GM10847 (cell line): ENCODE results near the gene SOX15.

Experiments
- POLR2A ChIP-seq: IDR thresholded peaks from 2 replicates; pipeline ENCODE4 v1.6.1; 2011; ENCODE audit not compliant: insufficient read length; ENCODE audit errors: extremely low read depth

Gene SOX15

GRCh38 chr17:7614425-7615264, 24.8 kb upstream of the SOX15 start, which contains the start of gene FXR2:
Gene FXR2 (minus strand): TSS chr17:7614897. CDS start chr17:7614532, 365 bp downstream.
- peak; percentile 52 for TF ChIP-seq POLR2A

DNA sequence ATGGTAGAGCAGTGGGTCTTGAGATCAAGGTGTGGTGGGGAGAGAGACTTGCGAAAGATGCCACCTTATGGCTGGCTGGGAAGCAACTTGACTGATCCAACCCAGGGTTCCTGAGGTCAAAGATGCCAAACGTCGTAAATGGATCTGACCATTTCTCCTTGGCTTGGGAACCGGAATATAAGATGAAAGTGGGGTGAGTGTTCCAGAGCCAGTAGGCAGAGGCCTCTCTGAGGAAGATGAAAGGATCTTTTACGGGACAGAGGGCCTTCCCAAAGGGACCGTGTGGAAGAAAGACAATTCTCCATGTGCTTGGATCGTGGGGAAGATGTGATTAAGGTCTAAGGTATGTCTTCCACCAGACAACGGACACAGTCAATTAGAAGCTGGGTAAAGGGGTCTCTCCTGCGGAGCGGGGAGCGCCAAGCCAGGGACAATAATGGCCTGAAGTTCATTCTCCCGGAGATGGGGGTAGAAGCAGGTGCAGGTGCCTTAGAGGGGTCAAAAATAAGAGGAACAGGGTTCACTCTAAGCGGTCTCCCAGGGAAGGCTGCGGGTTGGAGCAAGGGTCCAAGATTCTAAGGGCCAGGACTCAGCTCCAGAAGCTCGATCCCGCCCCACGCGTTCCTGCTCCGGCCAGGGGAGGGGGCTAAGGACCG, 24.0 kb upstream of the SOX15 start:
- no peak for TF ChIP-seq POLR2A

DNA sequence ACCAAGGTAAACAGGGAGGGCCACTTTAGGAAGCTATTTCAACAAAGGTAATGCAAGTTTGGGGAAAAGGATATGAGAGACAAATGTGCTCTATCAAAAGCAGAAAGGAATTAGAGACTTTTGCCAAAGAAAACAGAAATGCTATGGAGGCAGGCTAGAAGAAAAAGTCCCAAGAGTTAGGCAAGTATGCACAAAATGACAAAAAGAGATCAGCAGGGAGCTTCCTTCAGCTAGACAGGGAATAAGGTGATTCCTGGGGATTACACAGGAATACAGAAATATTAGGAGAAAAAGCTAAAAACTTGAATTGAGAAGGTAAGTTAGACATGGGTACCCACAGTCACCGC, 22.4 kb upstream of the SOX15 start:
- no peak for TF ChIP-seq POLR2A

DNA sequence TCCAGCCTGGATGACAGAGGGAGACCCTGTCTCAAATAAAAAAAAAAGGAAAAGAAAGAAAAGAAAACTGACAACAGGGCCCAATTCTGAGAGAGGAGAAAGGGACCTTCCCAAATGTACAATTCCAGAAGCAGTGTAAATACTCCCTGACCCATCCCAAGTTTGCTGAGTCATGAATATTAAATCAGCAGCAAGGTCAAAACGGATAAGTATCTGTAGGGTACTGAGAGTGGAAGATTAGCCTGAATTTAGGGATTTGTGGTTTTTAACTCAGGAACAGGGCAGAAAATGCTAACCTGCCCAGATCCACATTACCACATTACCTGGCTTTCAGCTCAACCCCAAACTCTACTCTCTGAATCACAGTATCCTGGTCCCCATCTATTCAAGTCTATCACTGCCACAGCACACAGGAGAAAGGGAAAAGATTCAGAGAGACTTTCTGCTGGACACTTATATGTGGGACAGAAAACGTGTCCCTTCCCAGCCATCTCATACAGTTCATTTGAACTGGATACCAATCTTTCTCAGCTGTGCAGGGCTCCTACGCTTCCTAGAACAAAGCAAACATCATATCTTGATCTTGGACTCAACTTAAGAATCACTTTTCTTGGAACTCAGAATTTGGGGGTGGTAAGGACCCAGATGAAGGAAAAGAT, 21.9 kb upstream of the SOX15 start:
- TF ChIP-seq POLR2A, result no peak

DNA sequence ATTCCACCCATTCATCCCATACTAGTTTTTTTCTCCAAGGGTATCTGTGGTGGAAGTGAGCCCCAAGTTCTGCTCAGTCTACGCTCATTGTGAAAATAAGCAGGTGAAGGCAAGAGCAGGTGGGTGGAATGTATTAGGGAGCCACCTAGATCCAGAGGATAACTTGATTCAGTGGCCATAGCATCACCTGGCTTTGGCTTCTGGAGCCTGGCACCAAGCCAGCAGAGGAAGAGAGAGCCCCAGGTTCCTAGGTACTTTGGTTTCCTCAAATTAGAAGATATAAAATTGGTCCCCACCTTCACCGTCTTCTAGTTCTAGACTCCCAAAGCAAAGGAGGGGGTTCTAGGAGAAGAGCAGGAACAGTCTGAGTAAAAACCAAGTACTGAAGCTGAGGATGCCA, 20.7 kb upstream of the SOX15 start:
- no peak for TF ChIP-seq POLR2A

DNA sequence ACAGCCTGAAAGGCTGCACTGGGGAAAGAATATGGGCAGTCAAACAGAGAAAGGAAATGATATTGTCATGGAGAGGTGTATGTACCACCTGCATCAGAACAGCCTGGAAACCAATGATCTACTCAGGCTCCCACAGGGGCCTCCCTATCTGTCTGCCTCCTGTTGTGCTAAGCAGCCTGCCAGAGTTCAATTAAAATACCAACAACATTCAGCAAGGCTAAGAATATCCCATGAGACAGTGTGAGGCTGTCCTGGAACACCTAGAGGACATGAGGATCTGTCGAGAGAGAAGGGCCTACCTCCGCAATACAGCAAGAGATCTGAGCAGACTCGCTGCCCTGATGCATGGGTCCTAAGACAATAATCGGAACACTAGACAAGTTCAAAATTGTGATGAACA, 16.4 kb upstream of the SOX15 start:
- no peak for TF ChIP-seq POLR2A

- no peak for TF ChIP-seq POLR2A
Measured at GRCh38 chr17:7593296-7593695, 3.4 kb upstream of the SOX15 start.

GRCh38 chr17:7592422-7593021, 2.6 kb upstream of the SOX15 start:
- TF ChIP-seq POLR2A, result no peak

- no peak for TF ChIP-seq POLR2A
Measured at GRCh38 chr17:7591596-7591995, 1.7 kb upstream of the SOX15 start.

GRCh38 chr17:7590743-7591142, 849 bp upstream of the SOX15 start:
- TF ChIP-seq POLR2A, result no peak

- no peak for TF ChIP-seq POLR2A
Measured at GRCh38 chr17:7589204-7589868, 558 bp downstream of the SOX15 start.

- no peak for TF ChIP-seq POLR2A
Measured at GRCh38 chr17:7588553-7589203, 1.2 kb downstream of the SOX15 start.

- TF ChIP-seq POLR2A, result no peak
Measured at GRCh38 chr17:7587420-7588151, 2.3 kb downstream of the SOX15 start.
